ENCODE data around the gene DEPDC5. TPM values are rescaled to one million over a fixed set of nuclear protein-coding genes. Genes with fewer than 3 reads are reported as not detected.

Gene DEPDC5
- total RNA-seq, 1 experiment from 2014 or later = 40.2 TPM

DNA sequence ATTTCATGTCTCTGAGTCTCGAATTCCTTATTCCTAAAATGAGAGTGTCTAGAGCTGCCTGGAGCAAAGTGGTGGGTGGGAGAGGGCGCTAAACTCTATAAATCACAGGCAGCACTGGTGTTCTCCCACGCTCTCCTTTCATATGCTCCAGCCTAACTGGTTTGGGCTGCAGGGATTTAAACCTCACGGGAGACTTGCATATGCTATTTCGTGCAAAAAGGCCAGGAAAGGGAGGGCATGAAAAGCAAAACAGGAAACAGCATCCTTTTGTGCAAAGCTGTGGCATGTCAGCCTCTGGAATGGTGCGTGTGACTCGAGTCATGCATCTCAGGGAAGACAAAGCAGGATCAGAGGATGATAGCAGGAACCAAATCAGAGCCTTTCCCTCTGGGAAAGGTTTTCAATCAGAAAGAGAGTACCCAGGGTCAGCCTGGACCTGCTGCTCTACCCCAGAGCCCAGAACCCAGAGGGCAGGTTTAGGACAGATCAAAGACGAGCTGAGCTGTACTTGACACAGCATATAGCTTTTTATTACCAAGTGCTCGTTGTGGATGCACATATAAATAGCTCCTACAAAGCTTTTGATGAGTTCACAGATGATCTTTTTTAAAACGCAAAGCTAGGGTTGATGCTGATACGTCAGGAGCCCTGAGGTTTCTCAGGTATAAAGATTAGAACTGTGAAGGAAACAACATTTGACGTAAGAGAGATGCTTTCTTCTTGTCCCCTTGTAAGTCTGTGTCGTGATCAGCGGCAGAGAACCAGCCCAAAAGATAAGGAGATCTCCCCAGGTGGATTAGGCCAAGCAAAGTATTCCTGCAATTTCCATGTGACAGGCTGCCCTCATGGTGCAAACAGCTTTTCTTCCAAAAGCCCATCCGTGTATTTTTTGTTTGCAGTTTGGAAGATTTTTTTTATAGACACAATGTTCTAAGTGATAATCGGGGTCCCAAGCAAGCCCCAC lies 144.3 kb downstream of the DEPDC5 start:
- no peaks in the 10 kb centered on the region for H3K27me3 ChIP-seq (ENCODE audit: low read length)
- H3K4me3 ChIP-seq (ENCODE audit: low read length) = no peak overlapping the region
- peaks cover 25% of the 10 kb centered on the region; the same call in 1 of the 2 replicates for H3K36me3 ChIP-seq (ENCODE audit: insufficient read depth, low read length)
- H3K9ac ChIP-seq (ENCODE audit: low read length) = no peak overlapping the region
- no peaks in the 10 kb centered on the region for H3K9me3 ChIP-seq (ENCODE audit: low read length)
- no peaks in the 10 kb centered on the region for H3K79me2 ChIP-seq (ENCODE audit: low read length)
- H3K27ac ChIP-seq (ENCODE audit: low read length) = no peak overlapping the region
- H3K4me1 ChIP-seq (ENCODE audit: low read length) = no peaks in the 10 kb centered on the region
- no peak for DNase-seq
- H3K9me2 ChIP-seq (replicated peaks; ENCODE audit: insufficient read depth, low read length) = no peaks in the 10 kb centered on the region
- H4K20me1 ChIP-seq (ENCODE audit: insufficient read depth, low read depth, low read length) = no peaks in the 10 kb centered on the region
- H2AFZ ChIP-seq (ENCODE audit: low read length) = no peak overlapping the region
- H3K4me2 ChIP-seq (ENCODE audit: low read depth, low read length, poor library complexity, severe bottlenecking) = no peak overlapping the region

DNA sequence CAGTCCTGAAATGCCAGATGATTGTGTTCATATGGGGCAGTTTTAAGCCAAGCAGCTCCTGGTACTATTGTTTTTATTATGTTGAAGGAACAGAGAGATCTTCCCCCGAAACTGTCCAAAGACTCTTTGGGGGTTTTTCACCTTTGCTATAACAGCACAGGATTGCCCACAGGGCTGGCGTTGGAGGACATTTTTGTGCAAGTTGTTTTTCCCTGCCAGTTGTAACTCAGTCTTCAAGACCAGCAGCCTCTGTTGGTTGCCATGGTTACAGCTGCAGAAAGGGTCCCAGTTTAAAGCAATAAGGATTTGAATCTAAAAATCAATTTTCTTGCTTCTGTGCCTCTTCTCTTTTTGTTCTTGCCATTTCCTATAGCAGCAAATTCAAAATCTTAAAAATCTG lies 145.1 kb downstream of the DEPDC5 start:
- Histone ChIP-seq H3K4me2 (ENCODE audit: low read depth, low read length, poor library complexity, severe bottlenecking) (no peak overlapping the region), H3K9ac (ENCODE audit: low read length) (no peak overlapping the region), H3K4me1 (ENCODE audit: low read length) (no peaks in the 10 kb centered on the region), H3K79me2 (ENCODE audit: low read length) (no peaks in the 10 kb centered on the region), H3K4me3 (ENCODE audit: low read length) (no peak overlapping the region), H2AFZ (ENCODE audit: low read length) (no peak overlapping the region), H3K27me3 (ENCODE audit: low read length) (no peaks in the 10 kb centered on the region), H4K20me1 (ENCODE audit: insufficient read depth, low read depth, low read length) (no peaks in the 10 kb centered on the region), H3K9me3 (ENCODE audit: low read length) (no peaks in the 10 kb centered on the region), H3K27ac (ENCODE audit: low read length) (no peak overlapping the region), H3K36me3 (ENCODE audit: insufficient read depth, low read length) (peaks cover 19% of the 10 kb centered on the region; the same call in 1 of the 2 replicates), H3K9me2 (replicated peaks; ENCODE audit: insufficient read depth, low read length) (no peaks in the 10 kb centered on the region)
- no peak for DNase-seq

DNA sequence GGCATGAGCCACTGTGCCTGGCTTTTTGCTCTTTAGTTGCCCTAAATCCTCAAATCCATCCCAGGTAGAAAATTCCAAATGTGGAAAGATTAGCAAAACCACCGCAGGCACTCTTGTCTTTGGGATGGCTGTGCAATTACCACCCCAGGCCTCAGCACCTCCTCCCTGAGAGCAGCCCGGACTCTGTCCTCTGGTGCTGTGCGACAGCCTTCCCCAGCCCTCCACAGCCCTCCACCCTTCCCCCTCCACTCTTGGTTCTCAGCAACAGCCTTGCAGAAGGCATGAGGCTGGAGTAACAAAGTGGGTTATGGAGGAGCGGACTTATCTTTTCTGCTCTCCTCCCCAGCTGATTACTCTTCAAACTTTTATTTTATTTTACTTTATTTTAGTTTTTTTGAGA lies 145.8 kb downstream of the DEPDC5 start:
- Histone ChIP-seq H3K79me2 (ENCODE audit: low read length) (no peaks in the 10 kb centered on the region), H2AFZ (ENCODE audit: low read length) (no peak overlapping the region), H3K4me1 (ENCODE audit: low read length) (no peaks in the 10 kb centered on the region), H3K9me3 (ENCODE audit: low read length) (no peaks in the 10 kb centered on the region), H3K4me3 (ENCODE audit: low read length) (no peak overlapping the region), H3K4me2 (ENCODE audit: low read depth, low read length, poor library complexity, severe bottlenecking) (no peak overlapping the region), H4K20me1 (ENCODE audit: insufficient read depth, low read depth, low read length) (no peaks in the 10 kb centered on the region), H3K9me2 (replicated peaks; ENCODE audit: insufficient read depth, low read length) (no peaks in the 10 kb centered on the region), H3K27ac (ENCODE audit: low read length) (no peak overlapping the region), H3K27me3 (ENCODE audit: low read length) (no peaks in the 10 kb centered on the region), H3K36me3 (ENCODE audit: insufficient read depth, low read length) (peaks cover 14% of the 10 kb centered on the region; the same call in 1 of the 2 replicates), H3K9ac (ENCODE audit: low read length) (no peak overlapping the region)
- DNase-seq = no peak

DNA sequence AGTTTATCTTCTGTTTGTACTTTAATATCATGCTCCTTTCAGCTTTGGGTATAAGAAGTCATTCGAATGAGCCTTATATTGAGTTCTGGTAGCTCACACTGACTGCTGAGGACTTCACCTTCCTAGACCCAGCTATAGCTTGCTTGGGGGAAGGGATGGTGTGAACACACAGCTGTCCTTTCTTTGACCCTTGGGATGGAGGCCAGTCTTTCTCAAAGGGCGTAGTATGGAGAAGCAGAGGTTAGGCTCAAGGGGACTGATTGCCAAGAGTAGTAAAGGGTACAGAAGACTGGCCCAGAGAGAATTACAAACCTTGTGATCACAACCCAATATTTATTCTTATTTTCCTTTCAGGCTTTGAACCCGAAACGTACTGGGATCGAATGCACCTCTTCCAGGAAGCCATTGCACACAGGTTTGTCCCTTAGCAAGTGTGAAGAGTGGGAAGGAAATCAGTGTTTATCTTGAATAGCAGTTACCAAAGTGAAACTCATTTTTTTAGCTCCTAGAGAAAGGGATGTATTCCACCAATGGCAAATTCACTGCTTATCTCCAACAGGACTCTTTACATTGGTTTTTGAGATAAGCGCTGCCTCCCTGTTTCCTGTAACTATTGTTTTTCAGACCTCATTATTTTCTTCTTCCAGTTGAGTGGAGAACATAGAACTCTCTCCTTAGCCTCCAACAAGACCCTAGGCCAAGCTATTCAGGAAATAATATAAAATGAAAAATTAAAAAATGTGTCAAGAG lies 147.7 kb downstream of the DEPDC5 start:
- H4K20me1 ChIP-seq (ENCODE audit: insufficient read depth, low read depth, low read length) = no peaks in the 10 kb centered on the region
- no peak for DNase-seq
- no peak overlapping the region for H3K4me3 ChIP-seq (ENCODE audit: low read length)
- H3K9me2 ChIP-seq (replicated peaks; ENCODE audit: insufficient read depth, low read length) = no peaks in the 10 kb centered on the region
- H3K27ac ChIP-seq (ENCODE audit: low read length) = no peak overlapping the region
- H3K4me2 ChIP-seq (ENCODE audit: low read depth, low read length, poor library complexity, severe bottlenecking) = no peak overlapping the region
- no peak overlapping the region for H3K9ac ChIP-seq (ENCODE audit: low read length)
- peaks cover 1% of the 10 kb centered on the region; the same call in 1 of the 2 replicates for H3K36me3 ChIP-seq (ENCODE audit: insufficient read depth, low read length)
- no peaks in the 10 kb centered on the region for H3K4me1 ChIP-seq (ENCODE audit: low read length)
- no peak overlapping the region for H2AFZ ChIP-seq (ENCODE audit: low read length)
- H3K9me3 ChIP-seq (ENCODE audit: low read length) = no peaks in the 10 kb centered on the region
- no peaks in the 10 kb centered on the region for H3K27me3 ChIP-seq (ENCODE audit: low read length)
- no peaks in the 10 kb centered on the region for H3K79me2 ChIP-seq (ENCODE audit: low read length)

DNA sequence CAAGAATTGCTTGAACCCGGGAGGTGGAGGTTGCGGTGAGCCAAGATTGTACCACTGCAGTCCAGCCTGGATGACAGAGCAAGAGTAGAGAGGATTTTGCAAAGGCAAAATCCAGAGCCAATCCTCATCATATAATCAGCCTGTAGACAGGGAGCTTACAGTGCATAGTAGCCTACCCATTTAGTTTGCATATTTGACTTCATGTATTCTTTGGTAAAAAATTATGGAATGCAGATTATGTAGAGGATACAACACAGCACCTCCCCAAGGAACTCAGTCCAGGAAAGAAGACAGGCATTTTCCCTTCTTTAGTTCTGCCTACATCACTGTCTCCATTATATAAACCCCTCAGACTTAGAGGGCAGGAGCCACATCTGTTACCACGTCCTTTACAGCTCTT lies 150.8 kb downstream of the DEPDC5 start:
- Histone ChIP-seq H4K20me1 (ENCODE audit: insufficient read depth, low read depth, low read length) (no peaks in the 10 kb centered on the region), H3K9ac (ENCODE audit: low read length) (no peak overlapping the region), H3K36me3 (ENCODE audit: insufficient read depth, low read length) (peaks cover 5% of the 10 kb centered on the region; the same call in 1 of the 2 replicates), H2AFZ (ENCODE audit: low read length) (no peak overlapping the region), H3K4me2 (ENCODE audit: low read depth, low read length, poor library complexity, severe bottlenecking) (no peak overlapping the region), H3K4me1 (ENCODE audit: low read length) (no peaks in the 10 kb centered on the region), H3K9me2 (replicated peaks; ENCODE audit: insufficient read depth, low read length) (no peaks in the 10 kb centered on the region), H3K4me3 (ENCODE audit: low read length) (no peak overlapping the region), H3K27ac (ENCODE audit: low read length) (no peak overlapping the region), H3K9me3 (ENCODE audit: low read length) (no peaks in the 10 kb centered on the region), H3K79me2 (ENCODE audit: low read length) (no peaks in the 10 kb centered on the region), H3K27me3 (ENCODE audit: low read length) (no peaks in the 10 kb centered on the region)
- DNase-seq = no peak

DNA sequence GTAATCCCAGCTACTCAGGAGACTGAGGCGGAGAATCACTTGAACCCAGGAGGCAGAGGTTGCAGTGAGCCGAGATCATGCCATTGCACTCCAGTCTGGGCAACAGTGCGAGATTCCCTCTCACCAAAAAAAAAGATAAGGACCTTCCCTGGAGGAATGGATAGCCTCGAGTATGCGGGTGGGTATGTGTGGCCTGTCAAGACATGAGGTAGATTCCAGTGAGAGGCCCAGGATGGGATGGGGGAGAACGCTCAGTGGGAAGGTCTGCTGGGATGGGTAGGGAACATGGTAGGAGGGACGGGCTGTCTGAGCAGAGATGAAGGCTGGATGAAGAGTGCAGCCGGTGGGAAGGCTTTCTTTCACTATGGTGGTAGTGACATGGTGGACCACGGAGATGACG lies 151.5 kb downstream of the DEPDC5 start:
- Histone ChIP-seq H3K27me3 (ENCODE audit: low read length) (no peaks in the 10 kb centered on the region), H3K4me2 (ENCODE audit: low read depth, low read length, poor library complexity, severe bottlenecking) (no peak overlapping the region), H3K27ac (ENCODE audit: low read length) (no peak overlapping the region), H2AFZ (ENCODE audit: low read length) (no peak overlapping the region), H3K79me2 (ENCODE audit: low read length) (no peaks in the 10 kb centered on the region), H3K4me3 (ENCODE audit: low read length) (no peak overlapping the region), H4K20me1 (ENCODE audit: insufficient read depth, low read depth, low read length) (no peaks in the 10 kb centered on the region), H3K9me3 (ENCODE audit: low read length) (no peaks in the 10 kb centered on the region), H3K9me2 (replicated peaks; ENCODE audit: insufficient read depth, low read length) (no peaks in the 10 kb centered on the region), H3K9ac (ENCODE audit: low read length) (no peak overlapping the region), H3K36me3 (ENCODE audit: insufficient read depth, low read length) (peaks cover 8% of the 10 kb centered on the region; the same call in 1 of the 2 replicates), H3K4me1 (ENCODE audit: low read length) (no peaks in the 10 kb centered on the region)
- DNase-seq = no peak

DNA sequence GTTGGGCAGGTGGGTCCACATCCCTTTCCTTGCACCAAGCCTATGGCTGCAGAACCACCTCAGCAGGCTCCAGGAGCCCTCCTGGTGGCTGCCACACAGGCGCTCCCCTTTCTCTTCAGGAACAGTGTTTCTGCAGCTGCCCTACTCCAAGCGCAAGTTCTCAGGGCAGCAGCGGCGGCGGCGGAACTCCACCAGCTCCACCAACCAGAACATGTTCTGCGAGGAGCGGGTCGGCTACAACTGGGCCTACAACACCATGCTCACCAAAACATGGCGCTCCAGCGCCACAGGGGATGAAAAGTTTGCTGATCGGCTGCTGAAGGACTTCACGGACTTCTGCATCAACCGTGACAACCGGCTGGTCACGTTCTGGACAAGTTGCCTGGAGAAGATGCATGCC lies 152.3 kb downstream of the DEPDC5 start:
- no peak overlapping the region for H3K4me2 ChIP-seq (ENCODE audit: low read depth, low read length, poor library complexity, severe bottlenecking)
- H4K20me1 ChIP-seq (ENCODE audit: insufficient read depth, low read depth, low read length) = no peaks in the 10 kb centered on the region
- H3K27ac ChIP-seq (ENCODE audit: low read length) = no peak overlapping the region
- DNase-seq = no peak
- no peaks in the 10 kb centered on the region for H3K4me1 ChIP-seq (ENCODE audit: low read length)
- H3K9me2 ChIP-seq (replicated peaks; ENCODE audit: insufficient read depth, low read length) = no peaks in the 10 kb centered on the region
- H3K9me3 ChIP-seq (ENCODE audit: low read length) = no peaks in the 10 kb centered on the region
- no peak overlapping the region for H3K9ac ChIP-seq (ENCODE audit: low read length)
- H3K27me3 ChIP-seq (ENCODE audit: low read length) = no peaks in the 10 kb centered on the region
- no peak overlapping the region for H2AFZ ChIP-seq (ENCODE audit: low read length)
- H3K36me3 ChIP-seq (ENCODE audit: insufficient read depth, low read length) = peaks cover 8% of the 10 kb centered on the region; the same call in 1 of the 2 replicates
- H3K4me3 ChIP-seq (ENCODE audit: low read length) = no peak overlapping the region
- H3K79me2 ChIP-seq (ENCODE audit: low read length) = no peaks in the 10 kb centered on the region

DNA sequence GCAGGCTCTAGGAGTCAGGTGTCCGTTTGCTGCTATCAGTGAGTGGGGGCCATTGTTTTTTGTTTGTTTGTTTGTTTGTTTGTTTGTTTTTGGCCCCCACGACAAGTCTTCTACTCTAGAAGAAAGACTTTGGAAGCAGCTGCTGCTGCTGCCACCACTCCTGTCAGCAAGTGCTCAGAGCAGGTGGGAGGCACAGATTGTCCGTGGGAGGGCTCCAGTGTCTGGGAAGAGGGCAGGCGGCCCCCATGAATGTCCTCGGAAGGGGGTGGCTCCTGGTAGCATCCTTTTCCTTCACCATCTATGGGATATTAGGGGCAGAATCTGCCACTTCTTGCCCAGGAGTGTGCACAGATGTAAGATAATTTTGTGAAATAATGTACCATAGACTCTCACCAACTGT lies 152.8 kb downstream of the DEPDC5 start:
- no peak overlapping the region for H3K9ac ChIP-seq (ENCODE audit: low read length)
- H4K20me1 ChIP-seq (ENCODE audit: insufficient read depth, low read depth, low read length) = no peaks in the 10 kb centered on the region
- H3K9me3 ChIP-seq (ENCODE audit: low read length) = no peaks in the 10 kb centered on the region
- H3K79me2 ChIP-seq (ENCODE audit: low read length) = no peaks in the 10 kb centered on the region
- H3K9me2 ChIP-seq (replicated peaks; ENCODE audit: insufficient read depth, low read length) = no peaks in the 10 kb centered on the region
- no peak overlapping the region for H2AFZ ChIP-seq (ENCODE audit: low read length)
- peaks cover 8% of the 10 kb centered on the region; the same call in 1 of the 2 replicates for H3K36me3 ChIP-seq (ENCODE audit: insufficient read depth, low read length)
- DNase-seq = no peak
- H3K27ac ChIP-seq (ENCODE audit: low read length) = no peak overlapping the region
- no peaks in the 10 kb centered on the region for H3K27me3 ChIP-seq (ENCODE audit: low read length)
- no peak overlapping the region for H3K4me3 ChIP-seq (ENCODE audit: low read length)
- no peaks in the 10 kb centered on the region for H3K4me1 ChIP-seq (ENCODE audit: low read length)
- no peak overlapping the region for H3K4me2 ChIP-seq (ENCODE audit: low read depth, low read length, poor library complexity, severe bottlenecking)
